ENCODE data around the gene TNS3. TPM values are rescaled to one million over a fixed set of nuclear protein-coding genes. Genes with fewer than 3 reads are reported as not detected.

Gene TNS3
- polyA plus RNA-seq, 1 donor: 66.7 TPM

DNA sequence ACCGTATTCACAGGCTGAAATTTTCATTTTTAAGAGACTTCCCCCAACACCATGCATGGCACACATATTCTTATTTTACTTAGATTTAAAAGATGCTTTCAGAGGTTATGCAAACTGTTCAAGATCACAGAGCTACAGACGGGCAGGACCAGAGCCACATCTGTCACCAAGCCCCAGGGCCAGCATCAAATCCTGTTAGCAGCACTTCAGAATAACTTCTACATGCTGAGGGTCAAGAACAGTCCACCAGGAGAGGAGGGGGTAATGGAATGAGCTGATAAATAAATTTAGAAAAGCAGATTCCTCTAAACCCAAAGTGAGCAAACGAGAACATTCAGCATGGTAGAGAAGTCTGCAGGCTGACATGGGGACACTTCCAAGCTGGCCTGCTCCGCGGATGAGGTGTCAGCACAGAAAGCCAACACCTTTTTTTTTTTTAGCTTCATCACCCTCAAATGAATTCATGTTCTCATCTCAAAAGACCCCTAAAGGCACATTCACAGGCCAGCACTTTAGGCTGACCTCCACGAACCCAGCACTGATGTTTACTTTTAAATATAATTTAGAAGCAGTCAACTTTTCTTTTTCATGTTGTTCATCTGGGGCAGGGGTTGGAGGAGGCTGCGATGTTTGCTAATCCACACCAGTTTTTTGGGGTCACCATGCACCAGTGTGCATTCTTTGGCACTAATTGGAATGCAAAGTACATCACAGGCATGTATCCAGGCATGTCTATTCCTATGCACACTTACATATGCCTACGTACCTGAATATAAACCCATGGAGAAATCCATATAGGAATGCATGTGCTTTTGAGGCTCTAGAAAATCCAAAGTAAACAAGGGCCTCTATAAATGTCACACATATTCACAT, 249.0 kb downstream of the TNS3 start:
- Histone ChIP-seq H3K27me3 (ENCODE audit: control insufficient read depth, insufficient read depth, low read length) (no peaks in the 10 kb centered on the region), H3K4me1 (ENCODE audit: control insufficient read depth, insufficient read depth, low read length) (peaks cover 16% of the 10 kb centered on the region), H3K4me3 (ENCODE audit: low read length) (no peak overlapping the region), H3K27ac (ENCODE audit: low read length) (no peak overlapping the region), H3K36me3 (ENCODE audit: control insufficient read depth, insufficient read depth, low read length) (peaks cover 75% of the 10 kb centered on the region), H3K9me3 (ENCODE audit: control insufficient read depth, low read depth, low read length) (no peaks in the 10 kb centered on the region)
- no CpG with 5 or more reads among the region's 8 CpGs for WGBS (ENCODE audit: insufficient coverage, low lambda C conversion rate)
- DNase-seq: no peak

DNA sequence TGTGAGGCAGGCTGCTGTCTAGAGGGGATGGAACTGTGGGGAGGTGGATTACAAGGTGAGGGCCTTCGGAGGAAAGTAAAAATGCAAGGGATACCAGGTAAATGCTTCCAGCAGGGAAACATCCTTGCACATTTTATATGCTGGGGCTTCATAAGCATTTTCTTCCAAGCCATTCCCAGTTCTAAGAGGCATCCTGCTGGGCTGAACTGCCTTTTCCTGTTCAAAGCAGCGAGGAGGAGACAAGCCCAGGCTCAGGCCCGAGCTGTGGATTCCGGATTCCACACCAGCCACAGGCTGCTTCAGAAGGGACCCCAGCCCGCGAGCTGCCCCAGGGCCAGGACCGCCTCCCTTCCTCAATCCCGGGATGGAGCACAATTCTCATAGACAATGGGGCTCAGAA, 249.7 kb downstream of the TNS3 start:
- Histone ChIP-seq H3K27me3 (ENCODE audit: control insufficient read depth, insufficient read depth, low read length) (no peaks in the 10 kb centered on the region), H3K36me3 (ENCODE audit: control insufficient read depth, insufficient read depth, low read length) (peaks cover 72% of the 10 kb centered on the region), H3K4me1 (ENCODE audit: control insufficient read depth, insufficient read depth, low read length) (peaks cover 23% of the 10 kb centered on the region), H3K9me3 (ENCODE audit: control insufficient read depth, low read depth, low read length) (no peaks in the 10 kb centered on the region), H3K4me3 (ENCODE audit: low read length) (no peak overlapping the region), H3K27ac (ENCODE audit: low read length) (no peak overlapping the region)
- 75% methylated on average over 1 of the region's 8 CpGs for WGBS (ENCODE audit: insufficient coverage, low lambda C conversion rate)
- DNase-seq: no peak

DNA sequence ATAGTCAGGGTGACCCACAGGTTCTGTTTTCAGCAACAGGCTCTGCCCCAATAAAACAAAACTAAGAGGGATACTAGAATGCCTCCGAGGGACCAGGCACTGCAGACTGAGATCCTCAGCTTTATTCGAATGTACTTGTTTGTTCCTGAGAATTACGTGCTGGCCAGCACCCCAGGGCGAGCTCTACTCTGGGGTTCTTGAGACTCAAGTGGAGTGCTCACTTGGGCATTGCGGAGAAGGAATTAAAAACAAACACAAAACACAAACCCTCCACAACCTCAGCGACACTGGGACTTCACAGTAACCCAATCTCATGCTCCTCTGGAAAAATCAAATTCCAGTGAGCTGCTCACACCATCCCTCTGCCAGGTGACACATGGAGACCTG, 250.7 kb downstream of the TNS3 start:
- Histone ChIP-seq H3K4me1 (ENCODE audit: control insufficient read depth, insufficient read depth, low read length) (peaks cover 33% of the 10 kb centered on the region), H3K4me3 (ENCODE audit: low read length) (no peak overlapping the region), H3K27me3 (ENCODE audit: control insufficient read depth, insufficient read depth, low read length) (no peaks in the 10 kb centered on the region), H3K36me3 (ENCODE audit: control insufficient read depth, insufficient read depth, low read length) (peaks cover 64% of the 10 kb centered on the region), H3K27ac (ENCODE audit: low read length) (no peak overlapping the region), H3K9me3 (ENCODE audit: control insufficient read depth, low read depth, low read length) (no peaks in the 10 kb centered on the region)
- no peak for DNase-seq
- WGBS (ENCODE audit: insufficient coverage, low lambda C conversion rate): no CpG with 5 or more reads among the region's 6 CpGs

DNA sequence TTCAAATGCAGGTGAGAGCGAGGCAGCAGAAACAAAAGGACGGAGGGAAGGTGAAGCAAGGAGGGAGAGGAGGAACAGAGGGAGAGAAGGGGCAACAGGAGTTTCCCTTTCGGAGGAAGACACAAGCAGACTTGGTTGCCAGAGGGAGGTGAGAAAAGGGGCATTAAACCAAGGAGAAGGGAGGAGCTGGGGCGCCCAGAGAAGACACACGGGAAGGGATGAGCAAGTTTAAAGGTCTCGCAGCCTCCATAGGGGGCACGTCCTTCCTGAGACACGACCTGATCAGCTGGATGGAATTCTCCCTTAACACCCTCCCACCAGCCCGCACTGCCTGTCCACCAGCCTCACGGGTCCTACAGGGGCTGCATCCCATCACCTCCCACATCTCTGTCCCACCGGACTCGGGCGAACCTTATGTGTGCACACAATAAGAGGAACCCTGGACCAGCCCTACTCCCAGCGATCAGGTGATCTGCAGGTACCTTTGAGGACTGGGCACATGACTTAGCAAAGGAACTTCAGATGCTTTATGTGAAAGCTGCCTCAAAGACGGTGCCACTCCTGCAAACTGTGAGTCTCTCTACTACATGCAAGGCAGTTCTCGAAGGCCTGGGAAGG, 251.2 kb downstream of the TNS3 start:
- Histone ChIP-seq H3K27me3 (ENCODE audit: control insufficient read depth, insufficient read depth, low read length) (no peaks in the 10 kb centered on the region), H3K4me1 (ENCODE audit: control insufficient read depth, insufficient read depth, low read length) (peaks cover 38% of the 10 kb centered on the region), H3K27ac (ENCODE audit: low read length) (no peak overlapping the region), H3K9me3 (ENCODE audit: control insufficient read depth, low read depth, low read length) (no peaks in the 10 kb centered on the region), H3K36me3 (ENCODE audit: control insufficient read depth, insufficient read depth, low read length) (peaks cover 59% of the 10 kb centered on the region), H3K4me3 (ENCODE audit: low read length) (no peak overlapping the region)
- no peak for DNase-seq
- WGBS (ENCODE audit: insufficient coverage, low lambda C conversion rate): 100% methylated on average over 1 of the region's 16 CpGs

DNA sequence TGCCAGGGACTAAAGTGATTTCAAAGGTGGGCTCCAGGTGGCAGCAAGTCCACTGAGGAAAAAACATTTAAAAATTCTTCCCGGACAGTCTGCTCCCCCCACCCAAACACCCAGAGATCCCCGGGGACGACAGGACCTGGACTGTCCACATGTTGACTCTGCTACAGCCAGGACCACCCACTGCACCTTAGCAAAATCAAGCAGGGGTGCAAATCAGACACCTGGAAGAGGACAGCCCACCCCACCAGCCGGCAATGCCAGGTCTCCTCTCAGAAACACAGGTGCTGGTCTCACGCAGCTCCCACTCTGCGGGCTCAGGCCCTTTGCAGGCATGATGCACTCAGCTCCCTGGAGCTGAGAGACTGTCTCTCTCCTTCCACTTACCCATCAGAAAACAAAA, 251.9 kb downstream of the TNS3 start:
- H3K27me3 ChIP-seq (ENCODE audit: control insufficient read depth, insufficient read depth, low read length): no peaks in the 10 kb centered on the region
- no peak overlapping the region for H3K4me3 ChIP-seq (ENCODE audit: low read length)
- peaks cover 53% of the 10 kb centered on the region for H3K36me3 ChIP-seq (ENCODE audit: control insufficient read depth, insufficient read depth, low read length)
- no peak for DNase-seq
- H3K4me1 ChIP-seq (ENCODE audit: control insufficient read depth, insufficient read depth, low read length): peaks cover 44% of the 10 kb centered on the region
- no CpG with 5 or more reads among the region's 6 CpGs for WGBS (ENCODE audit: insufficient coverage, low lambda C conversion rate)
- no peak overlapping the region for H3K27ac ChIP-seq (ENCODE audit: low read length)
- no peaks in the 10 kb centered on the region for H3K9me3 ChIP-seq (ENCODE audit: control insufficient read depth, low read depth, low read length)

DNA sequence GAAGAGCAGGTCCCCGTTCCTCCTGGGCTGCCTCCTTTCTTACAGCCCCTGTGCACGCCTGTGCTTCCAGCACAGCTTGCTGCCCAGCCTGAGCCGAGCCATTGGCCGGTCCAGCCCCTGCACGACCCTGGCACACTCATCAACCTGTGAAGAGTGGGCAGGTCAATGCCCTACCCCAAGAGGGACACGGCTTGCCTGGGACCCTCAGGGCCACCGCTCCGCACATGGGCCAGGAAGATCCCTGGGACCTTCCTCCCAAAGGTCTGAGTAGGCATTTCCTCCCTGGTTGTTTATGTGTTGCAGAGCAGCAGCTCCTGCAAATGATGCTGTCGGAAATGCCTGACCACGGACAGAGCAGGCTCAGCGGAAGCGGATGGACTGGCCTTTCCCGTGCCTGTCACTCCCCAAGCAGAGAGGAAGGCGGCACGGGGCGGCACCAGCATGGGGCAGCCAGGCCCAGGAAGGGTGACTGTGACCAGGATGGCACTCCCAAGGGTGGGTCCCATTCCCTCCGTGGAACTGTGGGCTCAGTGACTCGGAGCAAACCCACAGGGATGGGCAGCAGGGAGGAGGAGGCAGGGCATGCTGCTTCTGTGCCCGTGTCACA, 252.5 kb downstream of the TNS3 start:
- H3K9me3 ChIP-seq (ENCODE audit: control insufficient read depth, low read depth, low read length): no peaks in the 10 kb centered on the region
- H3K27me3 ChIP-seq (ENCODE audit: control insufficient read depth, insufficient read depth, low read length): no peaks in the 10 kb centered on the region
- peaks cover 46% of the 10 kb centered on the region for H3K4me1 ChIP-seq (ENCODE audit: control insufficient read depth, insufficient read depth, low read length)
- DNase-seq: peak in 1 of 2 donors; percentile 21
- no peak overlapping the region for H3K4me3 ChIP-seq (ENCODE audit: low read length)
- H3K27ac ChIP-seq (ENCODE audit: low read length): peak overlapping the region; percentile 79
- no CpG with 5 or more reads among the region's 19 CpGs for WGBS (ENCODE audit: insufficient coverage, low lambda C conversion rate)
- peaks cover 55% of the 10 kb centered on the region for H3K36me3 ChIP-seq (ENCODE audit: control insufficient read depth, insufficient read depth, low read length)

DNA sequence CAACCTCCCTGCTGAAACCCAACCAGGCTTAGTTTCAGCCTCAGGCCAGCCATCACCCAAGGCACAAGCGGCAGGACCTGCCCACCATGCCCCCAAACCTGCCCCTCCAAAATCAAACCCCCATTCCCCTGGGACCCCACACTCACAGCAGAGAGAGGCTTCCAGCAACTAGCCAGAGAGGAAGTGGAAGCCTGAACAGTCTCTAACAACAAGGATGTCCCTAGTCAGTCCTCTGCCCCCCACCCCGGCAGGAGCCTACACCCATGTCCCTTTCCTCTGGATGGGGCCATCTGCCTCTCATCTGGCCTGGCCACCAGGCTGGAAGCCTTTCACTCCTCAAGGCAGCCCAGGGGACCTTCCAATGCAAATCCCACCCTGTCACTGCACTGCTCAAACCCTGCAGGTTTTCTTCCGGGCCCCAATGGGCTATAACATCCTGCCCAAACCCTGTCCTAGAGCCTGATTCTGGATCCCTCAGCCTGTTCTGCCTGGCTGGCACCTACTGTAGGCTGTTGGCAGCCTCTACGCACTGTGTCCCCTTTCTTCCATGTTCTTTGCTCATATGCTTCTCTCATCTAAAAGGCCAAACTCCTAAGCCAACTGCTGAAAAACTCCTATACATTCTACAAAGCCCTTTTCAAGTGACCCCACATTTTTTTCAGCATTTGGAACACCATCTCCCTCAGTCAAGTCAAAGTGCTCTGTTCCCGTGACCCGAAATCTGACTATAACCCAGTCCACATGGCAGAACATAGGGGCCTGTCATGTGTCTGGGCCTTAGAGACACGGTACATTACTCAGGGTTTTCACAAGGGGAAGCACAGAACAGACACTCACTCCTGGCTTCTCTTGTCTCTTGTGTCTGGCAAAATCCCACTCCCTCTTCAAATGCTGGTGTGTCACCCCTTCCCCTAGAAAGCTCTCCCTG, 253.3 kb downstream of the TNS3 start:
- 89% methylated on average over 3 of the region's 7 CpGs for WGBS (ENCODE audit: insufficient coverage, low lambda C conversion rate)
- peaks cover 46% of the 10 kb centered on the region for H3K4me1 ChIP-seq (ENCODE audit: control insufficient read depth, insufficient read depth, low read length)
- no peak overlapping the region for H3K4me3 ChIP-seq (ENCODE audit: low read length)

DNA sequence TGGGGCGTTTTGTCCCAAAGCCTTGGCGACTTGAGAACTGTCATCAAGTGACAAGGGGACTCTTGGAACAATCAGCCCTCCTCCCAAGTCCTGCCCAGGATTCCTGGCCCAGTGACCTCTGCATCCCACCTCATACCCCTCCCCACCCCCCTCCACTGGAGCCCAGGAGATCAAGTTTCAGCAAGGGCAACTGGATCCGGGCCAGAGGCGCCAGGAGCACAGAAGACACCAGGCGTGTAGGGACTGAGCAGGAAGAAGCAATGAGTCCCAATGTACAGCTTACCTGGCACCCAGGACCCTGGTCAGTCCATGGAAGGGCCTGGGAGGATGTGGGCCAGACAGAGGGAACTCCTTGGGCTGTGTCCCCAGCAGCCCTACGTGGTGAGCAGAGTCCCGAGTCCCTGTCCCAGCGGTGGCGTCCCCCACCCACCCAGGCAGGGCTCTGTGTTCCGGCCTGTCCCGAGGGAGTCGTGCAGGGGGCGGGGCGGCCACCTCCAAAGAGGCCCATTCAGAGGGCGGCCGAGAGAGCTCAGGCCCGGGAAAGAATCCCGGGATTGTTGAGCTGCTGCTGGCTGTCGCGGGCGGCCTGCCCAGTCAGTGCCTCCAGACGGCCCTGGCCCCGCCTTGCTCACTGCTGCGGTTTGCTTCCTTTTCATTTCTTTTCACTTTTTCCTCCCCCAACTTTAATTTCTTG, 254.1 kb downstream of the TNS3 start:
- H3K36me3 ChIP-seq (ENCODE audit: control insufficient read depth, insufficient read depth, low read length): peaks cover 50% of the 10 kb centered on the region
- H3K27me3 ChIP-seq (ENCODE audit: control insufficient read depth, insufficient read depth, low read length): no peaks in the 10 kb centered on the region
- no peaks in the 10 kb centered on the region for H3K9me3 ChIP-seq (ENCODE audit: control insufficient read depth, low read depth, low read length)
- no peak overlapping the region for H3K4me3 ChIP-seq (ENCODE audit: low read length)
- H3K4me1 ChIP-seq (ENCODE audit: control insufficient read depth, insufficient read depth, low read length): peaks cover 46% of the 10 kb centered on the region
- H3K27ac ChIP-seq (ENCODE audit: low read length): peak overlapping the region; percentile 79
- DNase-seq: peak; percentile 74 to 81
- 0% methylated on average over 1 of the region's 24 CpGs for WGBS (ENCODE audit: insufficient coverage, low lambda C conversion rate)

More for the DNA sequence above, 253.3 kb downstream of the TNS3 start:
- H3K9me3 ChIP-seq (ENCODE audit: control insufficient read depth, low read depth, low read length): no peaks in the 10 kb centered on the region
- DNase-seq: no peak
- peak overlapping the region; percentile 79 for H3K27ac ChIP-seq (ENCODE audit: low read length)
- H3K27me3 ChIP-seq (ENCODE audit: control insufficient read depth, insufficient read depth, low read length): no peaks in the 10 kb centered on the region
- peaks cover 51% of the 10 kb centered on the region for H3K36me3 ChIP-seq (ENCODE audit: control insufficient read depth, insufficient read depth, low read length)

DNA sequence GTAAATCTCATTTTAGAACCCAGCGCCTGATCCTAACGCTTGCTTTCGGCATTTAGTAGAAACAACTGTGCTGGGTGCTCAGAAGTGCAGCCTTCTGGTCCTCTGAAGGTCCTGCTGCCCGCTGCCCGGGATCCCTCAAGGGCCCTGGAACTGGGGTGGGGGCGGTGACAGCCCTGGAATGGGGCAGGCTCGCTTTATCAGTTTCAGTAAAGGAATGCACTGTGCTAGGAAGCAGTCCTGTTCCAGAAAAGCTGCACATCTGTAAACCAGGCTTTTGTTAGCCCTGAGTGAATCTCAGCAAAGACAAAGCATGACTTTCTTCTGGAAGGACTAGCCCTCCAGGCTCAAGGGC, 254.6 kb downstream of the TNS3 start:
- Histone ChIP-seq H3K4me1 (ENCODE audit: control insufficient read depth, insufficient read depth, low read length) (peaks cover 46% of the 10 kb centered on the region), H3K9me3 (ENCODE audit: control insufficient read depth, low read depth, low read length) (no peaks in the 10 kb centered on the region), H3K36me3 (ENCODE audit: control insufficient read depth, insufficient read depth, low read length) (peaks cover 50% of the 10 kb centered on the region), H3K4me3 (ENCODE audit: low read length) (no peak overlapping the region), H3K27me3 (ENCODE audit: control insufficient read depth, insufficient read depth, low read length) (no peaks in the 10 kb centered on the region), H3K27ac (ENCODE audit: low read length) (peak overlapping the region; percentile 79)
- no peak for DNase-seq
- WGBS (ENCODE audit: insufficient coverage, low lambda C conversion rate): no CpG with 5 or more reads among the region's 7 CpGs

Measured in large intestine (tissue), 3 donors.